ENCODE measurements around the gene CCDC150.
A peak's percentile ranks its signal among the peaks of the same experiment; 100 is the strongest.

DNA sequence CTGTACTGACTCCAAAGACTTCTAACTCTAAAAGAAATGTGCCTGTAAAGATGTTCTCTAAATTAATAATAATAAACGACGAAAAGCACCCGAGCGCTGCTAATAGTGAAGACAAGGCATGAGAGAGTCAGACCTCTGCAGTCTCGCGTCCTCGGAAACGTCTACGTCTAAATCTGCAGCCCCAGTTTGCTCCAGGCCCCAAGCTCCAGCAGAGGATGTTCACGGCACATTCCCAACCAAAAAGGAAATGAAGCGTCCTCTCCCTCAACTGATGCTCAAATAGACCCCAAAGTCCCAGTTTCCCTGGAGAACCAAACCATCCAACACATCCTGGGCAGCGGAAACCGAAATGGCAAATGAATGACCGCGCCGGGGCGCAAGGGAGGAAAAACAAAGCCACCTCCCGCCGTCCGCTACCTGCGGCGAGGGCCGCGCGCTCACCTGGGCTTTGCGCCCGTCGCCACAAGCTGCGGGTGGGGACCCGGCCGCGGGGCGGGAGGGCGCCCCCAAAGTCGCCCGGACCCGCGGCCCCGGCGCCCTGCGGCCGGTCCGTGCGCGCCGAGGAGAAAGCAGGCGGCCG is 47.1 kb upstream of the CCDC150 start:
- no peak for TF ChIP-seq NRF1 (IDR thresholded peaks at IDR 0.05; ENCODE audit: low read depth, low read length)
- TF ChIP-seq, protein P1, sequence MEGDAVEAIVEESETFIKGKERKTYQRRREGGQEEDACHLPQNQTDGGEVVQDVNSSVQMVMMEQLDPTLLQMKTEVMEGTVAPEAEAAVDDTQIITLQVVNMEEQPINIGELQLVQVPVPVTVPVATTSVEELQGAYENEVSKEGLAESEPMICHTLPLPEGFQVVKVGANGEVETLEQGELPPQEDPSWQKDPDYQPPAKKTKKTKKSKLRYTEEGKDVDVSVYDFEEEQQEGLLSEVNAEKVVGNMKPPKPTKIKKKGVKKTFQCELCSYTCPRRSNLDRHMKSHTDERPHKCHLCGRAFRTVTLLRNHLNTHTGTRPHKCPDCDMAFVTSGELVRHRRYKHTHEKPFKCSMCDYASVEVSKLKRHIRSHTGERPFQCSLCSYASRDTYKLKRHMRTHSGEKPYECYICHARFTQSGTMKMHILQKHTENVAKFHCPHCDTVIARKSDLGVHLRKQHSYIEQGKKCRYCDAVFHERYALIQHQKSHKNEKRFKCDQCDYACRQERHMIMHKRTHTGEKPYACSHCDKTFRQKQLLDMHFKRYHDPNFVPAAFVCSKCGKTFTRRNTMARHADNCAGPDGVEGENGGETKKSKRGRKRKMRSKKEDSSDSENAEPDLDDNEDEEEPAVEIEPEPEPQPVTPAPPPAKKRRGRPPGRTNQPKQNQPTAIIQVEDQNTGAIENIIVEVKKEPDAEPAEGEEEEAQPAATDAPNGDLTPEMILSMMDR (IDR thresholded peaks at IDR 0.05; ENCODE audit: control extremely low read depth in 1 of 3, insufficient read depth in 1 of 3, low read depth in 1 of 3, low read length in 3 of 3), result peak in 1 of 3 experiments; percentile 18; a peak in 1 of 4 replicates
- TF ChIP-seq CREB1 (IDR thresholded peaks at IDR 0.05), result peak; percentile 64
